GM12878 (cell line): ENCODE results near the gene CCDC170. TPM values are rescaled to one million over a fixed set of nuclear protein-coding genes. Genes with fewer than 3 reads are reported as not detected.

Experiments used
- ATAC-seq: fragments of 200-7000 bp; cut with Tn5 transposase; 3 replicates; pipeline ENCODE4 v1.9.1; 2020; ENCODE audit warnings: mild to moderate bottlenecking, moderate library complexity
- BruUV-seq: library from RNA; stranded (reverse); fragments of 400-500 nt; replicated peaks from 2 replicates; lab custom pipeline; 2021; lab: Mats Ljungman, UMichigan
- CTCF ChIA-PET: fragments of 300-600 bp; sonication (Branson Sonifier 250); formaldehyde crosslinking; extraction: SDS; loops from one replicate; lab custom pipeline; 2021; ENCODE audit warnings: inconsistent platforms; lab: Yijun Ruan, JAX
- POLR2A ChIA-PET: fragments of 350-600 bp; formaldehyde crosslinking; extraction: SDS; loops from one replicate; lab custom pipeline; 2021; ENCODE audit warnings: inconsistent platforms; lab: Charles Lee
- RAD21 ChIA-PET: fragments of 300-600 bp; sonication (Branson Sonifier 250); formaldehyde crosslinking; loops from one replicate; lab custom pipeline; 2023; ENCODE audit warnings: antibody characterized with exemption; ENCODE audit not compliant: unreplicated experiment; lab: Charles Lee
- SMC1A ChIA-PET: fragments of 300-600 bp; sonication (Branson Sonifier 250); formaldehyde crosslinking; loops from one replicate; lab custom pipeline; 2023; ENCODE audit not compliant: unreplicated experiment, uncharacterized antibody; lab: Charles Lee
- DNase-seq: peaks from one replicate; pipeline ENCODE4 v3.0.0-alpha.2; 2011; ENCODE audit warnings: low read depth, low spot score
- FAIRE-seq: peaks from 3 replicates; lab custom pipeline; 2011; peaks lifted over from hg19 to GRCh38; lab: Jason Lieb, UNC
- H2AFZ ChIP-seq: 2 replicates; pipeline ENCODE4 v1.6.0; 2011; ENCODE audit warnings: low read depth, low read length, control low read depth; ENCODE audit not compliant: control insufficient read depth
- H3K27ac ChIP-seq: 2 replicates; pipeline ENCODE4 v1.5.1; 2011; ENCODE audit warnings: control low read depth; ENCODE audit not compliant: control insufficient read depth, insufficient read depth
- H3K27me3 ChIP-seq, 2 experiments: replicated peaks in 1 of 2; 2 replicates each; pipeline versions ENCODE4 v1.6.0 to v1.6.1; 2011; ENCODE audit warnings: low read length in 1 of 2; ENCODE audit not compliant: control insufficient read depth in 2 of 2, insufficient read depth in 2 of 2
- H3K36me3 ChIP-seq, 2 experiments: 2 replicates each; pipeline ENCODE4 v1.5.1; 2011; ENCODE audit warnings: low read length in 1 of 2; ENCODE audit not compliant: control insufficient read depth in 2 of 2, insufficient read depth in 2 of 2
- H3K4me1 ChIP-seq: 2 replicates; pipeline ENCODE4 v1.6.1; 2011; ENCODE audit warnings: mild to moderate bottlenecking, low read length, moderate library complexity, mixed read lengths; ENCODE audit not compliant: control insufficient read depth, insufficient read depth
- H3K4me2 ChIP-seq: 2 replicates; pipeline ENCODE4 v1.6.0; 2011; ENCODE audit warnings: control low read depth; ENCODE audit not compliant: control insufficient read depth, insufficient read depth
- H3K4me3 ChIP-seq: fragments of 200-600 bp; sonication (generic); 2 replicates; pipeline ENCODE4 v1.5.1; 2016
- H3K79me2 ChIP-seq: 2 replicates; pipeline ENCODE4 v1.6.0; 2011; ENCODE audit warnings: low read length; ENCODE audit not compliant: control insufficient read depth, insufficient read depth
- H3K9ac ChIP-seq: 2 replicates; pipeline ENCODE4 v1.8.0; 2011; ENCODE audit warnings: low read length, control low read depth, mixed read lengths; ENCODE audit not compliant: control insufficient read depth, insufficient read depth
- H3K9me3 ChIP-seq: replicated peaks from 3 replicates; pipeline ENCODE4 v1.5.1; 2011; ENCODE audit warnings: mild to moderate bottlenecking, low read length; ENCODE audit not compliant: control insufficient read depth, insufficient read depth
- H4K20me1 ChIP-seq: 2 replicates; pipeline ENCODE4 v1.6.0; 2011; ENCODE audit not compliant: control insufficient read depth, insufficient read depth
- CREB1 ChIP-seq: IDR thresholded peaks from 2 replicates; pipeline ENCODE4 v1.6.1; 2012; ENCODE audit warnings: low read depth, mild to moderate bottlenecking, inconsistent platforms
- E2F8 ChIP-seq: fragments of 450-650 bp; IDR thresholded peaks from 2 replicates; pipeline ENCODE4 v1.6.1; 2018; ENCODE audit warnings: mild to moderate bottlenecking, low read depth, moderate library complexity; ENCODE audit not compliant: partially characterized antibody
- FOS ChIP-seq: IDR thresholded peaks from 3 replicates; pipeline ENCODE4 v1.6.1; 2011; ENCODE audit warnings: borderline replicate concordance; ENCODE audit not compliant: insufficient read length; ENCODE audit errors: extremely low read depth
- IRF4 ChIP-seq: IDR thresholded peaks from 2 replicates; pipeline ENCODE4 v1.6.1; 2011; ENCODE audit warnings: low read depth, low read length
- MAX ChIP-seq: IDR thresholded peaks from 2 replicates; pipeline ENCODE4 v1.6.1; 2012; ENCODE audit warnings: low read depth, low read length, improper control_type of control experiment
- MTA3 ChIP-seq: IDR thresholded peaks from 2 replicates; pipeline ENCODE4 v1.6.1; 2012; ENCODE audit warnings: low read length, inconsistent platforms, borderline replicate concordance
- NKRF ChIP-seq: fragments of 450-650 bp; conservative IDR thresholded peaks from 2 replicates; pipeline ENCODE4 v1.6.1; 2017; ENCODE audit warnings: mild to moderate bottlenecking, moderate library complexity
- PAX8 ChIP-seq: fragments of 450-650 bp; IDR thresholded peaks from 2 replicates; pipeline ENCODE4 v1.6.1; 2017; ENCODE audit warnings: mild to moderate bottlenecking, moderate library complexity
- PML ChIP-seq: IDR thresholded peaks from 2 replicates; pipeline ENCODE4 v1.6.1; 2012; ENCODE audit warnings: low read length, inconsistent platforms
- POLR2AphosphoS2 ChIP-seq: IDR thresholded peaks from 2 replicates; pipeline ENCODE4 v1.6.1; 2011; ENCODE audit warnings: low read depth, mild to moderate bottlenecking, low read length, improper control_type of control experiment, moderate library complexity
- SKIL ChIP-seq: fragments of 450-650 bp; IDR thresholded peaks from 2 replicates; pipeline ENCODE4 v1.6.1; 2017; ENCODE audit warnings: mild to moderate bottlenecking, low read depth, inconsistent platforms; ENCODE audit not compliant: poor library complexity, severe bottlenecking
- SPI1 ChIP-seq: IDR thresholded peaks from 2 replicates; pipeline ENCODE4 v1.6.1; 2011; ENCODE audit warnings: low read depth, mild to moderate bottlenecking, low read length, moderate library complexity, borderline replicate concordance; ENCODE audit not compliant: insufficient read depth
- SREBF1 ChIP-seq: IDR thresholded peaks from 2 replicates; pipeline ENCODE4 v1.6.1; 2012; ENCODE audit warnings: mild to moderate bottlenecking, low read length
- SREBF2 ChIP-seq: IDR thresholded peaks from 2 replicates; pipeline ENCODE4 v1.6.1; 2012; ENCODE audit warnings: mild to moderate bottlenecking, low read length
- STAT3 ChIP-seq: IDR thresholded peaks from 2 replicates; pipeline ENCODE4 v1.6.1; 2011; ENCODE audit warnings: low read depth, low read length, improper control_type of control experiment
- WRNIP1 ChIP-seq: IDR thresholded peaks from 2 replicates; pipeline ENCODE4 v1.6.1; 2011; ENCODE audit warnings: low read depth, low read length, improper control_type of control experiment, borderline replicate concordance
- YBX1 ChIP-seq: fragments of 450-650 bp; IDR thresholded peaks from 2 replicates; pipeline ENCODE4 v1.6.1; 2016; ENCODE audit warnings: antibody characterized with exemption
- ZNF207 ChIP-seq: fragments of 450-650 bp; IDR thresholded peaks from 2 replicates; pipeline ENCODE4 v1.6.1; 2014; ENCODE audit warnings: antibody characterized with exemption, mild to moderate bottlenecking, borderline replicate concordance
- WGBS: methylation state at CpG from one replicate; pipeline ENCODE4 v1.1.6; 2016; ENCODE audit warnings: low lambda C conversion rate; ENCODE audit not compliant: insufficient replicate concordance, insufficient coverage; ENCODE audit errors: missing lambda C conversion rate; 5-methylcytosine and 5-hydroxymethylcytosine counted together
- in situ Hi-C: fragments of 300-500 bp; cut with MboI; formaldehyde crosslinking; loops from 9 replicates; pipeline ENCODE4 v1.14.3; 2018; ENCODE audit warnings: mixed read lengths
- intact Hi-C: fragments of 100-400 bp; cut with micrococcal nuclease; formaldehyde crosslinking; loops from one replicate; pipeline ENCODE4 v1.14.2; 2022; ENCODE audit not compliant: unreplicated experiment
- polyA plus RNA-seq, 11 experiments: library from polyadenylated mRNA; depleted of rRNA in 4 of 11; unstranded in 6 of 11; stranded (reverse) in 5 of 11; fragments of >200 nt; fragmentation: Nextera tagmentation in 4 of 11; fragmentation: Illumina TruSeq in 1 of 11; extraction: Ambion mirVana in 4 of 11; extraction: Trizol in 1 of 11; gene quantifications; 1 replicate in 1 of 11; 2 replicates in 10 of 11; pipeline versions ENCODE4 v1.2.1 to v1.2.3, GENCODE V29; 2011 to 2016; ENCODE audit warnings: inconsistent platforms in 2 of 11, missing spikeins in 2 of 11, low read depth in 1 of 11
- total RNA-seq, 4 experiments: library from RNA; depleted of rRNA in 3 of 4; stranded (reverse); fragments of >200 nt in 3 of 4; fragmentation: Illumina TruSeq in 1 of 4; extraction: Trizol in 1 of 4; gene quantifications; 2 replicates each; pipeline versions ENCODE4 v1.2.1 to v1.2.3, GENCODE V29; 2013 to 2021

The CCDC170 gene
- total and polyA plus RNA-seq, 10 of the 15 experiments (the other 5 are each of a cell fraction or from before 2014, with no cell fraction given), result not detected

GRCh38 chr6:151564654-151565053 is 70.8 kb downstream of the CCDC170 start (continued):
- TF ChIP-seq ZNF207 (no peak), SREBF1 (no peak), WRNIP1 (no peak), STAT3 (no peak), FOS (no peak), PAX8 (no peak)

GRCh38 chr6:151565940-151566339 is 72.1 kb downstream of the CCDC170 start:
- Histone ChIP-seq H3K4me1 (no peaks in the 10 kb centered on the region), H3K4me2 (no peak overlapping the region), H3K9ac (no peak overlapping the region), H2AFZ (no peak overlapping the region), H3K27ac (no peak overlapping the region), H4K20me1 (no peaks in the 10 kb centered on the region), H3K4me3 (no peak overlapping the region), H3K79me2 (no peaks in the 10 kb centered on the region), H3K36me3 (no peaks in the 10 kb centered on the region), H3K9me3 (no peaks in the 10 kb centered on the region; the same call in 2 of the 3 replicates), H3K27me3 (no peaks in the 10 kb centered on the region)
- in situ Hi-C loops (no loop called here), intact Hi-C loops (no loop called here)
- RAD21 ChIA-PET, result no interaction called here
- FAIRE-seq (no peak), DNase-seq (no peak), ATAC-seq (no peak)
- CTCF ChIA-PET, result interaction anchor here (1.3 kb wide), 1 partner anchor 10 kb away, joined by 3 read pairs; no protein-coding TSS in a partner anchor
- BruUV-seq, result no TSS peak
- 6% methylated on average over 1 of the region's 1 CpG for WGBS
- POLR2A ChIA-PET, result no interaction called here
- SMC1A ChIA-PET, result interaction anchor here (1.1 kb wide), 1 partner anchor 39 kb away, joined by 3 read pairs; no protein-coding TSS in a partner anchor
- no peak for TF ChIP-seq SPI1
- TF ChIP-seq E2F8, result no peak
- no peak for TF ChIP-seq SREBF2
- no peak for TF ChIP-seq IRF4
- TF ChIP-seq CREB1, result no peak
- TF ChIP-seq SKIL, result no peak
- no peak for TF ChIP-seq PML
- no peak for TF ChIP-seq NKRF
- no peak for TF ChIP-seq YBX1
- TF ChIP-seq POLR2AphosphoS2, result no peak
- no peak for TF ChIP-seq MTA3
- TF ChIP-seq MAX, result no peak
